Hepatocyte (in vitro differentiated cells): Measurements from ENCODE around the gene STARD10. TPM values are rescaled to one million over a fixed set of nuclear protein-coding genes. Genes with fewer than 3 reads are reported as not detected.
A peak's percentile ranks its signal among the peaks of the same experiment; 100 is the strongest.

Experiments
- DNase-seq: peaks from one replicate; pipeline ENCODE4 v3.0.0-alpha.2; 2016; ENCODE audit warnings: low spot score
- H2AFZ ChIP-seq: fragments of 200-600 bp; sonication (generic); 2 replicates; pipeline ENCODE4 v1.6.0; 2016; ENCODE audit warnings: antibody characterized with exemption, mild to moderate bottlenecking
- H3K27ac ChIP-seq: fragments of 200-600 bp; sonication (generic); 2 replicates; pipeline ENCODE4 v1.5.1; 2016; ENCODE audit warnings: mild to moderate bottlenecking
- H3K27me3 ChIP-seq: fragments of 200-600 bp; sonication (generic); 2 replicates; pipeline ENCODE4 v1.6.1; 2016
- H3K36me3 ChIP-seq: fragments of 200-600 bp; sonication (generic); replicated peaks from 2 replicates; pipeline ENCODE4 v1.5.1; 2016; ENCODE audit warnings: low read depth; ENCODE audit not compliant: insufficient read depth
- H3K4me1 ChIP-seq: fragments of 200-600 bp; sonication (generic); 2 replicates; pipeline ENCODE4 v1.5.1; 2016; ENCODE audit warnings: mild to moderate bottlenecking, moderate library complexity; ENCODE audit not compliant: insufficient read depth
- H3K4me2 ChIP-seq: fragments of 200-600 bp; sonication (generic); 2 replicates; pipeline ENCODE4 v1.6.0; 2016
- H3K4me3 ChIP-seq: fragments of 200-600 bp; sonication (generic); 2 replicates; pipeline ENCODE4 v1.5.1; 2016; ENCODE audit warnings: mild to moderate bottlenecking
- H3K79me2 ChIP-seq: fragments of 200-600 bp; sonication (generic); 2 replicates; pipeline ENCODE4 v1.6.0; 2017; ENCODE audit warnings: mild to moderate bottlenecking
- H3K9me2 ChIP-seq: fragments of 200-600 bp; sonication (generic); replicated peaks from 2 replicates; pipeline ENCODE4 v1.6.0; 2017; ENCODE audit warnings: mild to moderate bottlenecking; ENCODE audit not compliant: insufficient read depth
- H3K9me3 ChIP-seq: fragments of 200-600 bp; sonication (generic); 2 replicates; pipeline ENCODE4 v1.5.1; 2016; ENCODE audit warnings: low read depth, mild to moderate bottlenecking
- H4K20me1 ChIP-seq: fragments of 200-600 bp; sonication (generic); 2 replicates; pipeline ENCODE4 v1.6.0; 2016; ENCODE audit warnings: mild to moderate bottlenecking; ENCODE audit not compliant: insufficient read depth, poor library complexity, severe bottlenecking
- CTCF ChIP-seq: fragments of 200-600 bp; sonication (generic); IDR thresholded peaks from 2 replicates; pipeline ENCODE4 v1.5.1; 2016; ENCODE audit warnings: antibody characterized with exemption, mild to moderate bottlenecking; ENCODE audit not compliant: poor library complexity
- EZH2 ChIP-seq: fragments of 200-600 bp; sonication (generic); IDR thresholded peaks from 2 replicates; pipeline ENCODE4 v1.6.1; 2016; ENCODE audit warnings: antibody characterized with exemption, mild to moderate bottlenecking, borderline replicate concordance
- EZH2phosphoT487 ChIP-seq: fragments of 200-600 bp; sonication (generic); IDR thresholded peaks from one replicate; pipeline ENCODE4 v1.6.1; 2018; ENCODE audit warnings: antibody characterized with exemption, mild to moderate bottlenecking, low read depth, moderate library complexity; ENCODE audit not compliant: unreplicated experiment, severe bottlenecking
- WGBS: methylation state at CpG from one replicate; pipeline ENCODE4 v1.1.6; 2016; ENCODE audit warnings: low lambda C conversion rate; ENCODE audit errors: missing lambda C conversion rate; 5-methylcytosine and 5-hydroxymethylcytosine counted together
- polyA plus RNA-seq: library from polyadenylated mRNA; unstranded; fragments of >200 nt; fragmentation: Nextera tagmentation; extraction: Ambion mirVana; gene quantifications from 2 replicates; pipeline ENCODE4 v1.2.1, GENCODE V29; 2016
- total RNA-seq: library from RNA; depleted of rRNA; stranded (reverse); fragments of >200 nt; gene quantifications from 2 replicates; pipeline ENCODE4 v1.2.3, GENCODE V29; 2014

The STARD10 gene
- total and polyA plus RNA-seq, 2 experiments from 2014 or later: 290 to 686 TPM

- Histone ChIP-seq H3K27me3 (no peaks in the 10 kb centered on the region), H3K36me3 (no peaks in the 10 kb centered on the region), H3K9me2 (no peaks in the 10 kb centered on the region), H2AFZ (no peak overlapping the region), H3K4me3 (no peak overlapping the region), H3K79me2 (peaks cover 5% of the 10 kb centered on the region), H3K27ac (no peak overlapping the region), H3K9me3 (no peaks in the 10 kb centered on the region), H3K4me1 (peaks cover 12% of the 10 kb centered on the region), H3K4me2 (peak overlapping the region; percentile 100), H4K20me1 (no peaks in the 10 kb centered on the region)
- WGBS: 97% methylated on average over 15 of the region's 15 CpGs
- TF ChIP-seq EZH2phosphoT487: no peak
- no peak for TF ChIP-seq CTCF
- TF ChIP-seq EZH2: no peak
- DNase-seq: no peak
These were observed 26.7 kb upstream of the STARD10 start for GRCh38 chr11:72820439-72821139.

DNA sequence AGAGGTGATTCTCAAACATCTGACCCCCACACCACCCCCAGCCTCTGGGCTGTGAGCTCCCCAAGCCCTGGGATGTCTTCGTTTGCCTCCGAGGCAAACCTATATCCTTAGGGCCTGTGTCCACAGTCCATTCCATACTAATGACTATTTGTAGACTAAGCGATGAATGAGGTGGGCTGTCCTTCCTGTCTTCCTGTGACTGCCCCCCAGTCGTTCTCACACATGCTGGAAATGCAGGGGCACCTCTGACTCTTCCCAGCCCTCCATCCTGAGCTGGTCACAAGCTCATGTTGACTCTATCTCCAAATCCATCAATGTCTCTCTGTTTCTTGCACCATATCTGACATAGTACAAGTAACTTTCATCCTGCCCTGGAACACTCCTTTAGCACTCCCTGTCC lies 25.1 kb upstream of the STARD10 start:
- WGBS: 94% methylated on average over 4 of the region's 4 CpGs
- no peaks in the 10 kb centered on the region for H3K9me3 ChIP-seq
- no peak overlapping the region for H3K4me2 ChIP-seq
- DNase-seq: no peak
- peaks cover 12% of the 10 kb centered on the region for H3K79me2 ChIP-seq
- no peak for TF ChIP-seq CTCF
- no peaks in the 10 kb centered on the region for H3K9me2 ChIP-seq
- H4K20me1 ChIP-seq: no peaks in the 10 kb centered on the region
- no peak overlapping the region for H2AFZ ChIP-seq
- no peak overlapping the region for H3K4me3 ChIP-seq
- H3K36me3 ChIP-seq: no peaks in the 10 kb centered on the region
- no peak overlapping the region for H3K27ac ChIP-seq
- peaks cover 19% of the 10 kb centered on the region for H3K4me1 ChIP-seq
- no peaks in the 10 kb centered on the region for H3K27me3 ChIP-seq

DNA sequence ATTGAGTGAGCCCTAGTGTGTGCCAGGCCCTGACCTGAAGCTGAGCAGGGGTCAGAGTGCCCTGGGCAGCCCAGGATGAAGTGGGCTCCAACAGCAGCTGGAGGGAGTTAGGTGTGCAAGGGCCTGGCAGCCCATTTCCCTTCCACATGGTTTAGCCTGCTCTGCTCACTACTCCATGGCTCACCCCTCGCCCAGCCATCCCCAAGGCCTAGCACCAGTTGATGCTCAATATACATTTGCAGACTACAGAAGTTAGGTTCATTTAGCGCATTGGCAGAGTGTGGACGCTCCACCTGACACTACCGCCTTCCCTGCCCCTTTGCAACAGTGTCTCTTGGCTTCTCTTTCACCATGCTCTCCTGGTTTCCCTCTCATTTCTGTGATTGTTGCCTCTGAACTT lies 24.1 kb upstream of the STARD10 start:
- Histone ChIP-seq H3K79me2 (peaks cover 17% of the 10 kb centered on the region), H3K9me2 (no peaks in the 10 kb centered on the region), H3K27ac (no peak overlapping the region), H3K27me3 (no peaks in the 10 kb centered on the region), H3K9me3 (no peaks in the 10 kb centered on the region), H4K20me1 (no peaks in the 10 kb centered on the region), H2AFZ (no peak overlapping the region), H3K4me2 (no peak overlapping the region), H3K4me3 (no peak overlapping the region), H3K36me3 (no peaks in the 10 kb centered on the region), H3K4me1 (peaks cover 28% of the 10 kb centered on the region)
- no peak for TF ChIP-seq EZH2phosphoT487
- no peak for TF ChIP-seq CTCF
- TF ChIP-seq EZH2: no peak
- no peak for DNase-seq
- 100% methylated on average over 4 of the region's 4 CpGs for WGBS
